Measurements from ENCODE around the gene SEMA6A.

DNA sequence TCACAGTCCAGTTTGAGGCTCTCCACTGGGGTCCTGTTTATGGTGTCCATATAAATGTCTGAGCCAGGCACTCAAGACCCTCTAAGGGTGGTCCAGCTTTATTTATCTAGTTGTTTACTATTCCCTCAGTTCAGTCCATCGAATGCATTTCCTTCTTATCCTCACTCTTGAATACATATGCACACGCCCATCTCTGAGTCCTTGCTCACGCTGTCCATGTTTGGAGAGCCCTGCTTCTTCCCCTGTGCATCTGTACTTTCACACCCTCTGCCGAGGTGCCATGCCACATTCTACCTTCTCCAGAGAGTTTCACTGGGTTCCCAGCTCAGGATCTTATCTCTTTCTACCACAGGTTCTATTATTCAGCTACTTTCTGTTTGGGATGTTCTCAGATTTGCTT, 30.2 kb upstream of the SEMA6A start:
- TF ChIP-seq, protein P1, sequence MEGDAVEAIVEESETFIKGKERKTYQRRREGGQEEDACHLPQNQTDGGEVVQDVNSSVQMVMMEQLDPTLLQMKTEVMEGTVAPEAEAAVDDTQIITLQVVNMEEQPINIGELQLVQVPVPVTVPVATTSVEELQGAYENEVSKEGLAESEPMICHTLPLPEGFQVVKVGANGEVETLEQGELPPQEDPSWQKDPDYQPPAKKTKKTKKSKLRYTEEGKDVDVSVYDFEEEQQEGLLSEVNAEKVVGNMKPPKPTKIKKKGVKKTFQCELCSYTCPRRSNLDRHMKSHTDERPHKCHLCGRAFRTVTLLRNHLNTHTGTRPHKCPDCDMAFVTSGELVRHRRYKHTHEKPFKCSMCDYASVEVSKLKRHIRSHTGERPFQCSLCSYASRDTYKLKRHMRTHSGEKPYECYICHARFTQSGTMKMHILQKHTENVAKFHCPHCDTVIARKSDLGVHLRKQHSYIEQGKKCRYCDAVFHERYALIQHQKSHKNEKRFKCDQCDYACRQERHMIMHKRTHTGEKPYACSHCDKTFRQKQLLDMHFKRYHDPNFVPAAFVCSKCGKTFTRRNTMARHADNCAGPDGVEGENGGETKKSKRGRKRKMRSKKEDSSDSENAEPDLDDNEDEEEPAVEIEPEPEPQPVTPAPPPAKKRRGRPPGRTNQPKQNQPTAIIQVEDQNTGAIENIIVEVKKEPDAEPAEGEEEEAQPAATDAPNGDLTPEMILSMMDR (conservative IDR thresholded peaks at IDR 0.05; ENCODE audit: low read depth, low read length), result no peak
- TF ChIP-seq EZH2 (IDR thresholded peaks at IDR 0.05; ENCODE audit: low read length, unreplicated experiment), result no peak

Measured in PC-3 (cell line).